Middle frontal gyrus (tissue), 1 donor: Measurements from ENCODE around the gene PLEKHA6.

Experiments
- DNase-seq: peaks from one replicate; pipeline ENCODE4 v3.0.0-alpha.2; 2015; ENCODE audit warnings: low spot score; ENCODE audit errors: extremely low spot score

PLEKHA6 gene

DNA sequence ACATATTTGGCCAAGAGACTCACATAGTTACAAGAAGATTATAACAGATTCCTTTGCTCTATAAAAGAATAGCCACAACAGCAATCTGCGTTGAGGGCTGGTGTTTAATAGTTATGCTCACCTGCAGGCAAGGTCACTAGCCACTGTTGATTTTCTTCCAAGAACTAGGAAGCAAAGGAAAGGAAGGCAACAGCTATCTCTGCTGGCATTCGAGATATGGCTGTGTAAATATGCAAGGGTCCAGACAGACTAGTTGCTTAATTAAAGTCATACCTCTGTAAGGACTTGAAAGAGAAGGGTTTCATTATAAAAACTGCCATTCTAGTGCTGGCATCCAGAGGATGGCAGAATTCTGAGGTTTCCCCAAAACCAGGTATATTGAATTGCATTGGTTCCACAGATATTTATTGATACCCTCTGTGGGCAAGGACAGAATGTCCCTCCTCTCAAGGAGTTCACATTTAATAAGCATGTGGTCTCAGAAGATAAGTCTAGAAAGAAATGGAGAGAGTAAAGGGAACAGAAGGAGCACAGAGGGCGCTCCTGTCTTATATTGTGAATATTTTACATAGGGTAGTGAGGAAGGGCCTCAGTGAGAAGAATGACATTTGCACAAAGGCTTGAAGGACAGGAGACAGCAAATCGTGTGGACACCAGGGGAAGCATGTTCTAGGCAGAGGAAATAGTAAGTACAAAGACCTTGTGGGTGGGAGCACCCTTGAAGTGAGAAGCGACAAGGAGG lies 23.6 kb upstream of the PLEKHA6 start:
- DNase-seq, result no peak

DNA sequence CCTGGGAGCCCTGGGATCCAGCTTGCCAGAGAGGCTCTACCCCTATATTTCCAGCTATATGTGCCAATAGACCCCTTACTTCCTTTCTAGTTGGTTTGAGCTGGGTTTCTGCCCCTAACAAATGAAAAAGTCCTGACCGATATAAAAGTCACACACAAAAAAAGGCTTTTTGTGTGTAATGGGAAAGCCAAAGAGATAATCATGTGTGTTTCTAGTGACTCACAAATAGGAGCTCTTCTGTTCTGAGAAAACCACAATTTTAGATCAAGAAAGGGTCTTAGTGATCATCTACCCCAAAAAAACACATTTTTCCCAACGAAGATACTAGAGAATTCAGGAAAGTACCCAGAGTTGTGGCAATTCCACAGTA lies 23.0 kb upstream of the PLEKHA6 start:
- no peak for DNase-seq

DNA sequence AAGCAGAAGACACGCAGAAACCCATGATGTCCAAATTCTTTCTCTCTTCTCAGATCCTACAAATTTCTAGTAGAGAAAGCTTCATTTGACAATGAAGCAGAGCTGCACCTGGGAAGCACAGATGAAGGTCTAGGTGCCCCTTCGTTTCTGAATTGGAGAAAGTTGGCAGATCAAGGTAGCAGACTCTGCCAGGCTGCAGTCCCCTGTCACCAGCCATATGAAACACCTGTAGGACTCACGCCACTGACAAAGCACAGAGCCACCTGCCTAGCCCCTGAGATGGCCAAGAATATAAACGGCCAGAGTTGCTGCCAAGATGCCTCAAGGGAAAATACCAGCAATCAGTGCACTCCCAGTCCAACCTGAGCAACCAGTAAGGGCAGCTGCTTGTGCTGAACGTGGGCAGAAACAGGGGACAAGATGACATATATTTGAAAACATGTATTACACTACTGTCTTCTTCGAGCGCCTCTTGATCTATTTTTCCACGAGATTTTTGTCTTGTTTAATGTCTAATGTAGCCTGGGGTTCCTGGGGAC lies 20.6 kb upstream of the PLEKHA6 start:
- no peak for DNase-seq

DNA sequence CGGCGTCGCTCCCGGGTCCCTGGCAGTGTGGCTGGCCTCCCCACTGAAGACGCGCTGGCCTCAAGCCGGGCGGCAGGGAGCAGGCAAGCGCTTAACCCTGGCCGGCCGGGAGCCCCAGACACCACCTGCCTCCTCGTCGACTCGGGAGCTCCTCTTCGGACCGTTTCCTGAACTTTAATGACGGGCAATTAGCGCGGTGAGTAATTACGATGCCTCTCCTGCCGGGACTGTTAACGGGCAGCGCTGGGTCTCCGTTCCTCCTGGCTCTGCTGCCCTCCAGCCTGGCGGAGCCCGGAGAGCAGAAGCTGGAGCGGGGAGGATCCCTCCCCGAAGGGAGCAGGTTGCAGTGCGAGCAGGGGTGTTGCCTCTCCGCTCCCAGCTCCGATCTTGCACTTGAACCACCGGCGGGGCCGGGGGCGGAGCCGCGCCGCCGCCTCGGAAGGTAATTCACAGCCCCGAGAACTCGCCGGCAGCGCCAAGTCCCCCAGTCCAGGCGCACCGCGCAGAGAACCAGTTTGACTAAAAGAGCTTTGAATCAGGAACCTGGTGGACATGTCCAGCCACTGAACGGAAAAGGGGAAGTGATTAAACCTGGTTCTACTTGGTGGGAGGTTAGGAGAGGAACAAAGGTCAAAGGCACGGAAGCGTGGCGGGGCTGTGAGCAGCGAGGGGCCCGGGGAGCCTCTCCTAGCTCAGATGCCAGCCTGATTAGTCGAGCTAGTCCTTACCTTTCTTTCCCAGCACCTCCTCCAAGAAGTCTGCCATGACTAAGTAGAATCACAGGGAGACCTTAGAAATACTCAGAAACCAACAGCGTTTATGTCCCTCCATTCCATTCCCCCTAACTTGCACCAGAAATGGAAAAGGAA lies 18.3 kb upstream of the PLEKHA6 start:
- no peak for DNase-seq

DNA sequence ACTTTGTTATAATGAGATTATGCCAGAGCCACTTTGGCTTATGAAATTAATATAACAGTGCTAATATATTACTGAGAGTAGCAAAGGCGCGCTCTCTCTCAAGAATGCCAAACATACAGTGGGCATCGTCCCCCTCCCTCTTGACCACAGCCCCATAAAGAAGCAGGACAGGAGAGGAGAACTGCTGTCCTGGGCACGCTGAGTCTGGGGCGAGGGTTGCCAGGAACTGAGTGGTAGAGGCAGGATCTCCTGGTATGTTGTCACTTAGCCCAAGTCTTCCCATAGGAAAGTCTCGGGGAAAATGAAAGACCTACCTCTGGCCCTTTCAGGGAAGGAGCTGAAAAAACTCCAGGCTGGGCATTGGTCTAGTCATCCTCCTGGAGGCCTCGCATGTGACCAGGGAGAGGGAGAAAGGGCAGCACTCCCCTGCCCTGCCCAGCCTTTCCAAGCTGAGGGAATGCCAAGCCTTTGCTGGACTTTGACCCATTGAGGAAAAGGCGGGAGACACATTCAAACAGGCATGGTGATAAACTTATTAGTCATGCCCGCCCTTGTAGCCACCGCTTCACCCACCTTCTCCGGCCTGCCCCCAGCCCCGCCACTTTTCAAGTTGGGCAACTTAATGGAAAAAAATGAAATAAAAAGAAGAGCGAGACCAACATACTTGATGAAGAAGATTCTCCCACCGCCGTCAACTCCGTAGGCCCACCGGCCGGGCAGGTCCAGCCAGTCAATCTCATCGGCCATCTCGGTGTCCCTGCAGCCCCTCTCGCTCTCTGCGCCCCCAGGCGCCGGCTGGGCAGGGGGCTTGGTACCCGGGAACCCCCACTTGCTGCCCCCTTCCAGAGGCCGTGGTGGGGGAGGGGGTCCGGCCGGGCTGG lies 17.4 kb upstream of the PLEKHA6 start:
- DNase-seq, result no peak

DNA sequence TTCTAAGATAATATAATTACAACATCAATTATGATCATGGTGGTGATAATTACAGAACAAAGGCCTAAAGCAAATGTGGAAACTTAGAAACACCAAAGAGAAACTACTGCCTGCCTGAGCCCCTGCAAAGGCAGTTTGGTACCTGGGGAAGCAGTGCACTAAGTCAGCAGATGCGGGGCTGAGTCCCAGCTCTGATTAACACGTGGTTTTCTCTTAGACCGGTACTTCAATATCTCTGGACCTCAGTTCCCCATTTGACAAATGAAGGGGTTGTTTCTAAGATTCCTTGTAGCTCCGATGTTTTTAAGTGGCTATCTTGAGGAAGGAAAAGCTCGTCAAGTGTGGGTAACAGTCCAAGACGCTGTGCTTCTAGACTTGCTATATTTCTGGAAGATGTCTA lies 16.7 kb upstream of the PLEKHA6 start:
- no peak for DNase-seq

DNA sequence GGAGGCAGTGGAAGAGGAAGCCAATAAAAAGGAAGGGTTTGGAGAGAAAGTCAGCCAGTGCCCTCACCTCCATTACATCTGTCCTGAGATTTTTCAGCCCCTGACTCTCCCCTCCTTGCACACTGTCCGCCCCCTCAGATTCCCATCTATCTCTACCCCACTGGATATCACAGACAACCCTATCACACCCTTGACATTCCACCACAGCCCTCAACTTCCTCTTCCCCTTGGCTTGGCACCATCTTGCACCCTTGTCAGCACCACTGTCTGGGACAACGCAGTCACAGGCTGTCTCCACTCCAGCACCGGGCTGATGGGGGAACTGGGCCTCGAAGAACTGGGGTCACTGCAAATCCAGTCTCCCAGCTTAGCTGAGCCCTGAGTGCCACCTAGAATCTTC lies 14.2 kb upstream of the PLEKHA6 start:
- no peak for DNase-seq

DNA sequence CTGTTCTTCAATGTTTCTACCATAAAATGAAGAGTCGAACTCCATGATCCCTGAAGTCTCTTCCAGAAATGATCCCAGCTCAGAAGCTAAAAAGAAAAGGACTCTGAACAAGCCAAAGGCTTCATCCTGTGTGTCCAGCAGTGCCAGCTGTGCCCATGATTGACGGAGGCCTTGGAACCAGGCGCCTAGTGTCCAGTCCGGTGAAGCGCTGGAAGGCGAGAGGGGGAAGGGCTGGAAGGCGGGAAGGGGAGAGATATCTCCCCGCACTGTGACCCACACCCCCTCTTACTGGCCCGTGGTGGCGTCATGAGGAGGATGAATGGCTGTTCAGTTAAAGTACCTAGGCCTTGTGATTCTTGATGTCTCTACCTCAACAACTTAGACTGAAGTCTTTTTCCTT lies 10.4 kb upstream of the PLEKHA6 start:
- no peak for DNase-seq

DNA sequence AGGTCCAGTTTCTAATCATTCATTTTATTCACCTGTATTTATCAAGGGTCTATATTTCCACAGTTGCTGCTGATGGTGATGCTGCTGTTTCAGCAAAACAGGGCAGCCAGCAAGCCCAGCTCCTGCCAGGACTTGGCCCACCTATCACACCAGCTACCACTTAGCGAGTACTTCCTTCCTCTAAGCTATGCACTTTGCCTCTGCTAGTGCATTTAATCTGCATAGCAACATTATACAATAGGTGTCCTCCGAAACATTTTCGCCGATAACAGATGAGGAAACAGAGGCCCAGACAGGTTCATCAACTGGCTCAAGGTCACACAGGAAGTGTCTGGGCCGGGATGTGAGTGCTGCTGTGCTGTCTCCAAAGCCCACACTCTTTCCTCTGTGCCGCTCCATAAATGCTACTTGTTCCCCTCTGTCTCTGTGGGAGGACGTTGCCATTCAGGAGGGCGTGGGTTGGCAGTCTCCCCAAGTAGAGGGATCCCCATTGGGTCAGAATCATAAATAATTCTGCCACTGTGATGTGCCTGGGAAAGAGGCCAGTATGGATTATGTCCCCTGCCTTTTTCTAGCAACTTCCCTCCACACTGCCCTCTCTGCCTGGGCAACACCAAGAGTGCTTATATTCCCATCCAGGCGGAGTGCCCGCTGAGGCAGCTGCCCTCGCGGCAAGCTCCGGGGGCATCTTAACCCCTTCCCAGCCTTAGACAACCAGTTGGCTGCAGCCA lies 9.4 kb upstream of the PLEKHA6 start:
- DNase-seq, result no peak

DNA sequence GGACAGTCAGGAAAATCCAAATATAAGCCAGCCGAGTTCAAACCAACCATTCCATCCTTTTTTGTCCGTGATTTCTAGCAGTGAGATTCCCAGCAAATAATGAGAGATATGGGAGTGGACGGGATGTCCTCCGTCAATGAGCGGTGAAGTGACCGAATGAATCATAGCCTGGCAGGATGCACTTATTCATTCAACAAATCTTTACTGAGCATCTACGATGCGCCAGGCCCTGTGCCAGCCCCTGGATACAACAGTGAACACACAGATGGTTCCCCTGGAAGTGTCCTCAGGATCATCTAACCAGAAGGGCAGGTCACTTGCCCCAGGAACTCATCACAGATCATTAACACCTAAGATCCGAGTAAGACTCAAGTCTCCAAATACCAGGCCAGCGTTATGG lies 8.2 kb upstream of the PLEKHA6 start:
- no peak for DNase-seq

DNA sequence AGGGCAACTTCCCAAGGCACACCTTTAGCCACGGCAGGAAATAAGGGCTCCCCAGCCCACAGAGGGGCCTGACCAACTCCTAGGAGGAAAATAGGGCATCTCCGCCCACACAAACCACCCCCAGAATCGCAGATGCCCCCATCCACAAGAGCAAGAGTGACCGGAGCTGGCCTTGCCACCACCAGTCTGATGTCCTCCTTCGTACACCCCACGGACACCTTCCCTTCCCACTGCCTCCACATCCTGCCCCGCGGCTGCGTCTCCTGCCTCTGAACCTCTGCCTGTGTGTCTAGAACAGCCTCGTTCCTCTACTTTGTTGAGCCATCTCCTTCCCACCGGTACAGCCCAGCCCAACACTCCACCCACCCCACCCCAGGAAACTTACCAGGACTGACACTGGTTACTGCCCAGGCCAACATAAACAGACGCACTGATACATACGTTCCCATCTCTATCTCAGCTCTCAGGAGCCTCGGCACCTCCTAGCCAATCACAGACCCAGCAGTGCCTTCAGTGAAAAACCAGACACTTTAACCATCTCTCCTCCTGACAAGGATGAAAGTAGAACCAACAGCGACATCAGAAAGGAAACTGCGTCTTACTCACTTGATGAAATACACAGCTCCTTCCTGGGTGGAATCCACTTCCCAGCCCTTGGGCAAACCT lies 7.6 kb upstream of the PLEKHA6 start:
- no peak for DNase-seq

DNA sequence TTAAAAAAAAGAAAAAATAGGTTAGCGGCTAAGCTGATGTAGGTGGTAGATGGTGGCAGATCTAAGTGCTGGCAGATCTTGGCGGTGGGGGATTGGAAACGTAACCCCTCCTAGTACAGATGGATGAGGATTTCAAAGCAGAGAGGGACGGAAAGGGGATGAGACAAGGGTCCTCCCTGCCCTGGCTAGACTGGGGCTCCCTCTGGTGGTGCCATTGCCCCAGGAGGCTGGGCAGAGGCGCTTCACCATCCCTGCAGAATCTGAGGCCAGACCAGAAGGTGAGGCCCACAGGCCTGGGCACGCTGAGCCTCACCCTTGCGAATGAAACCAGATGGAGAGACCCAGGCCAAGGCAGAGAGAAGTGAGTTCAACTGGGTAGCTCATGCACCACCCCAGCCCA lies 7.0 kb upstream of the PLEKHA6 start:
- DNase-seq, result no peak

DNA sequence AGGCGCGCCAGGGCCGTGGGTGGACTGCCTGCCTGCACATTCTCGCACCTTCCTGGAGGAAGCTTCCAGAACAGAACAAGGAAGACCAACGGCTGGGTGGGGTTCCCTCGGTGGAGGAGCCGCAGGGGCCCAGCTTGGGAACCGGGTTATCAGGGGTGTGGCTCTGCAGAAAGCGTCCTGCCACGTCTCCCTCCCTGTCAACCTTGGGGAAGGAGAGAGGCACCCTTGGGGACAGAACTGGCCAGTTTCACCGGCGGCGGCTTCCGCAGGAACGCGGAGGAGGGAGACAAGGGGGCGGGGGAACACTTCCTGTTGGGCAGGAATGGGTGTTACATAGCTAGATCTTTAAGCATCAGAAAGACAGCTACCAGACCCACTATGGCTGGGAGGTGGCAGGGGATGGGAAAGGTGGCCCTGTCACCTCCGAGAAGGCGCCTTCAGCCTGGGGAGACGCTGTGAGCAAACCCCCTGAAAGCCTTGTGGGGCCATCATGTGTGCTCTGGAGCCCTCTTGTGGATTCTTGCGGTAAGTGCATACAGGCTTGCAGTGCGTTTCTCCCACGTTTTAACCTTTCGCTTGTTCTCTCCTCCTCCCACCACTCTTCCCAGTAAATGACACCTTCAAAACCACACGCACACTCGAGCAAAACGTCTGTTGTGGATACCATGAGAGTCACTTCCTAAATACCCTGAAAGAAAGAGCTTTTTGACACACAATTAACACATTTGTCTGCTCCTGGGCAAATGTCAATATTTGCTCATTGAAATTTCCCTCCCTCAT lies 3.8 kb upstream of the PLEKHA6 start:
- no peak for DNase-seq

DNA sequence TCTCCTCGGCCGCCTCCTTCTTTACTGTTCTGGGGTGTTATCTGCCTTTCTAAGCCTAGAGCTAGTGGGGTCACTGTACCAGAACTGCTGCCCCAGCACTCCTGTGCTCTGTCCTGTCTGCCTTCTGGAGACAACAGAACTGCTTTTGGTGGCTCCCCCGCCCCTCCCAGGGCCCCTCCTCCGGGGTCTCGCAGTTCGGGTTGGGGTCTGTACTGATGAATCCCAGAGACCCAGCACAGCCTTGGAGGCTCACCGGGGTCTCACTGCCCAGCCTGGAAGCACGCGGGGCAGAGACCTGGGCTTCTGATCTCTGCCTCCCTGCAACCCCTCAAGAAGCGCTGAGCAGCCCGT lies 3.2 kb upstream of the PLEKHA6 start:
- DNase-seq, result no peak

DNA sequence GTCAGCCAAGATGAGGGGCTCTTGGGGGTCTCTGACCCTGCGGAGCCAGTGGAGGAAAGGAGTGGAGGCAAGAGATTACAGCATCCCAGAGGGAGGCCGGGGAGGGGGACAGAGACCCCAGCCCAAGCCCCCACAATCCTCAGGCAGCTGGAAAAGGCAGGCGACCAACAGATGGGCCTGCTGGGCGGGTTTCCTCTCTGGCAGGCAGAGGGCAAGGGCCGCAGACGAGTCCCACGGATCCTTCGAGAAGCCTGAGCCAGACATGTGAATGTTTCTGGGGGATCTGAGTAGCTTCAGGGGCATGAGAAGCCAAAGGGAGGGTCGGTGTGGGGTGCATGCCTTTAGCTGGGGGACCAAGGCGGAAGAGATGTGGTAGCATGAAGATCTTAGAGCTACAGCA lies 2.1 kb upstream of the PLEKHA6 start:
- DNase-seq, result no peak

DNA sequence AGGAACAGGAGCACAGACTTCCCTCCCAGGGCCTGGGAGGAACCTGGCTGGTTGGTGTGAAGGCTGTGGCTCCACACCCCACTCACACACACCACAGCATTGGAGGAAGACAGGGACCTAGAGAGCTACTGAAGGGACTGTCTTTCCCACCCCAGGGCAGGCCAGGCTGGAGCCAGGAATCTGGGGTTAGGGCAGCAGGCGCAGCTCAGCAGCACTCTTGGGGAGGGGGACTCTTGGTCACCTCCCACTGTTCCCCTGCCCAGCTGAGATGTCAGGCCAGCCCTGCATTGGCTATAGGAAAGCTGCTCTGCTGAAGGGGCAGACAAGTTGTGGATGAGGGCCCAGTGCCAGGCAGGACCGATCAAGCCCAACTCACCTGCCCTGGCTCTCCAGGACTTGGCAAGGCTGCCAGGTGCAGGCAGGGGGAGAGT lies 1.6 kb upstream of the PLEKHA6 start:
- DNase-seq, result no peak

DNA sequence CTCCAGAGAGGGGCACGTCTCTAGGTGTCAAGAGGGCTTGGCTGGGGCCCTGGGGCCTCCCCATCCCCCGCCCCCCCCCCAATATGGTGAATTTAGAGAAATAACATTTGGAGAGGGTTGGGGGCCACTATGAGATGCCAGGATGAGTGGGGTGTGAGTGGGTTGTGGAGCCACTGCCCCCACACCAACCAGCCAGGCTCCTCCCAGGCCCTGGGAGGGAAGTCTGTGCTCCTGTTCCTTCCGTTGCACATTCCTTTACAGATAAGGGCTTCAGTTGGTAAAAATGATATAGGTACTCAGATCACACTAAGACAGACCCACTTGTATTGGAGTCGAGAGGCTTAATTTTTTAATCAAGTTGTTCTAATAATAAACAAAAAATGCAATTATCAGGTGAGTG lies 585 bp upstream of the PLEKHA6 start:
- no peak for DNase-seq

DNA sequence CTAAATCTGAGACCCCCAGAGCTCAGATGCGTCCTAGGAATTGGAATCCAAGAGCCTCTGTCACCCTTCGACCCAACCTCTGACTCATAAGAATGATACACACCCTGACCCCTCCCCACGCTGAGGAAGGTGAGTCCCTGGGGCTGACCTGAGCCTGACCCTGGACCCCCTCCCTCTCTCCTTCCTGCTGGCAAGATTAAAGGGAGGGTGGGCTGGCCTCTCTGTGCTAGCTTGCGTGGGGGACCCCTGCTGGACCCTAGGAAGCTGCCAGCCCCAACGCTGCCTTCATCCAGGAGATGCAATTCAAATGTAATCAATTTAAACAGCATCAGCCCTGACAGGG lies 627 bp downstream of the PLEKHA6 start:
- DNase-seq, result no peak

DNA sequence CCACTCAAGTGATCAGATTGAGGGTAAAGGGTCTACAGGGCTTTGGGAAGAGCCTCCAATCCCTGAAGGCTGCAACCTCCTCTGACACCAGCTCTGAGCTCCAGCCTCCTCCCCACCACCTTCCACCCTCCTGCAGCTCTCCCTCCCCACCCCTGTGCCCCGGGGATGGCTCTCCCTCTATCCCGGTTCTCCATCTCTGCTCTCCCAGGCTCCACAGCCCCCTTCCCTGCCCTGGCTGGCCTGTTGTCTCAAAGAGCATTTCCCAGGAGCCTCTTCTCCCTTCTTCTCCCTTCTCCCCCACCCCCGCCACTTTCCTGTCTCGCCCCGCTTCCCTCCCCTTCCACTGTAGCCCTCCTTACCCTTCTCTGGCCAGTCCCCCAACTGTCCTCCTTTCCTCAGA lies 1.1 kb downstream of the PLEKHA6 start:
- no peak for DNase-seq
